ENCODE measurements around the gene CASZ1.

Gene CASZ1

DNA sequence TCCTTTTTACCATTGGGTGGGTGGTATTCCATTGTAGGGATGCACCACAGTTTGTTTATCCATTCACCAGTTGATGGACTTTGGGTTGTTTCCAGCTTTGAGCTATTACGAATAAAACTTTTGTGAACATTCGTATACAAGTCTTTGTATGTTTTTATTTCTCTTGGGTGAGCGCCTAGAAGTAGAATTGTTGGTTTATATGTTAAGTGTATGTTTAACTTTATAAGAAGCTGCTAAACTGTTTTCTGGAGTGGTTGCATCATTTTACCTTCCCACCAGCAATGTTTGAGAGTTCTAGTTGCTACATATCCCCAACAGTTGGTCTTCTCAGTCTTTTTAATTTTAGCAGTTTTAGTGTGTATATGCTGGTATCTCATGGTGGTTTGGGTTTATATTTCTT is 189.2 kb downstream of the CASZ1 start:
- H3K27me3 ChIP-seq (ENCODE audit: control insufficient read depth in 1 of 2, insufficient read depth in 1 of 2, low read length in 2 of 2), result no peaks in the 10 kb centered on the region
- H3K9me3 ChIP-seq (ENCODE audit: control insufficient read depth, low read length), result no peaks in the 10 kb centered on the region
- H3K14ac ChIP-seq (ENCODE audit: low read length in 2 of 2), result no peak overlapping the region
- no peak overlapping the region for H2AK5ac ChIP-seq (ENCODE audit: low read length, severe bottlenecking)
- WGBS, result 90% methylated on average over 3 of the region's 3 CpGs
- DNase-seq, result peak; percentile 8
- H3K36me3 ChIP-seq (ENCODE audit: control insufficient read depth in 1 of 2, insufficient read depth in 2 of 2, low read depth in 1 of 2, low read length in 2 of 2), result peaks cover 0 to 18% of the 10 kb centered on the region in 2 experiments
- no peak overlapping the region for H2BK120ac ChIP-seq (ENCODE audit: low read depth, low read length)
- no peak overlapping the region for H3K18ac ChIP-seq (ENCODE audit: low read depth in 1 of 2, low read length in 2 of 2)
- no peak overlapping the region for H3K9ac ChIP-seq (ENCODE audit: low read length)
- H2BK12ac ChIP-seq (ENCODE audit: low read length in 2 of 2), result no peak overlapping the region
- H2AFZ ChIP-seq (ENCODE audit: low read depth, low read length), result no peak overlapping the region
- no peak overlapping the region for H4K91ac ChIP-seq (ENCODE audit: low read length)
- peaks cover 16% of the 10 kb centered on the region for H3K79me1 ChIP-seq (replicated peaks; ENCODE audit: low read length, poor library complexity, severe bottlenecking)
- H4K8ac ChIP-seq (ENCODE audit: low read length), result no peak overlapping the region
- H3K4me1 ChIP-seq (ENCODE audit: control insufficient read depth, insufficient read depth, low read depth, low read length), result peaks cover 14% of the 10 kb centered on the region
- no peak overlapping the region for H2BK15ac ChIP-seq (ENCODE audit: low read depth, poor library complexity, severe bottlenecking)
- H3K27ac ChIP-seq (ENCODE audit: low read length, poor library complexity, severe bottlenecking), result no peak overlapping the region
- no peak overlapping the region for H3K4ac ChIP-seq (ENCODE audit: low read depth in 1 of 2, low read length in 2 of 2)
- no peak overlapping the region for H2BK5ac ChIP-seq (ENCODE audit: low read depth, low read length, poor library complexity, severe bottlenecking)
- no peak overlapping the region for H3K4me2 ChIP-seq (ENCODE audit: low read length, poor library complexity, severe bottlenecking)
- no peak overlapping the region for H3K23ac ChIP-seq (ENCODE audit: low read length in 2 of 2)
- H3K4me3 ChIP-seq (ENCODE audit: insufficient read depth in 1 of 2, low read depth in 1 of 2, low read length in 2 of 2), result no peak overlapping the region

GRCh38 chr1:10606064-10606463 is 190.4 kb downstream of the CASZ1 start:
- Histone ChIP-seq H3K4ac (ENCODE audit: low read depth in 1 of 2, low read length in 2 of 2) (no peak overlapping the region), H3K36me3 (ENCODE audit: control insufficient read depth in 1 of 2, insufficient read depth in 2 of 2, low read depth in 1 of 2, low read length in 2 of 2) (peaks cover 0 to 27% of the 10 kb centered on the region in 2 experiments), H3K27ac (ENCODE audit: low read length, poor library complexity, severe bottlenecking) (peak overlapping the region; percentile 85), H3K4me1 (ENCODE audit: control insufficient read depth, insufficient read depth, low read depth, low read length) (peaks cover 18% of the 10 kb centered on the region), H3K27me3 (ENCODE audit: control insufficient read depth in 1 of 2, insufficient read depth in 1 of 2, low read length in 2 of 2) (no peaks in the 10 kb centered on the region), H3K9me3 (ENCODE audit: control insufficient read depth, low read length) (no peaks in the 10 kb centered on the region), H3K14ac (ENCODE audit: low read length in 2 of 2) (no peak overlapping the region), H4K8ac (ENCODE audit: low read length) (no peak overlapping the region), H2BK15ac (ENCODE audit: low read depth, poor library complexity, severe bottlenecking) (no peak overlapping the region), H3K9ac (ENCODE audit: low read length) (no peak overlapping the region), H2BK120ac (ENCODE audit: low read depth, low read length) (no peak overlapping the region), H3K23ac (ENCODE audit: low read length in 2 of 2) (no peak overlapping the region), H2AK5ac (ENCODE audit: low read length, severe bottlenecking) (peak overlapping the region; percentile 39), H3K4me3 (ENCODE audit: insufficient read depth in 1 of 2, low read depth in 1 of 2, low read length in 2 of 2) (no peak overlapping the region), H2BK12ac (ENCODE audit: low read length in 2 of 2) (no peak overlapping the region), H2BK5ac (ENCODE audit: low read depth, low read length, poor library complexity, severe bottlenecking) (no peak overlapping the region), H3K18ac (ENCODE audit: low read depth in 1 of 2, low read length in 2 of 2) (no peak overlapping the region), H4K91ac (ENCODE audit: low read length) (no peak overlapping the region), H3K4me2 (ENCODE audit: low read length, poor library complexity, severe bottlenecking) (peak overlapping the region; percentile 31), H2AFZ (ENCODE audit: low read depth, low read length) (no peak overlapping the region), H3K79me1 (replicated peaks; ENCODE audit: low read length, poor library complexity, severe bottlenecking) (peaks cover 16% of the 10 kb centered on the region)
- WGBS, result 86% methylated on average over 7 of the region's 7 CpGs
- no peak for DNase-seq

GRCh38 chr1:10604966-10605365 is 191.5 kb downstream of the CASZ1 start:
- H3K4me3 ChIP-seq (ENCODE audit: insufficient read depth in 1 of 2, low read depth in 1 of 2, low read length in 2 of 2), result no peak overlapping the region
- no peak overlapping the region for H2BK15ac ChIP-seq (ENCODE audit: low read depth, poor library complexity, severe bottlenecking)
- peaks cover 0 to 27% of the 10 kb centered on the region in 2 experiments for H3K36me3 ChIP-seq (ENCODE audit: control insufficient read depth in 1 of 2, insufficient read depth in 2 of 2, low read depth in 1 of 2, low read length in 2 of 2)
- H3K4ac ChIP-seq (ENCODE audit: low read depth in 1 of 2, low read length in 2 of 2), result no peak overlapping the region
- H2BK5ac ChIP-seq (ENCODE audit: low read depth, low read length, poor library complexity, severe bottlenecking), result no peak overlapping the region
- H2BK120ac ChIP-seq (ENCODE audit: low read depth, low read length), result no peak overlapping the region
- no peak overlapping the region for H3K4me2 ChIP-seq (ENCODE audit: low read length, poor library complexity, severe bottlenecking)
- no peak for DNase-seq
- no peak overlapping the region for H4K8ac ChIP-seq (ENCODE audit: low read length)
- no peak overlapping the region for H3K27ac ChIP-seq (ENCODE audit: low read length, poor library complexity, severe bottlenecking)
- peaks cover 18% of the 10 kb centered on the region for H3K4me1 ChIP-seq (ENCODE audit: control insufficient read depth, insufficient read depth, low read depth, low read length)
- WGBS, result 98% methylated on average over 6 of the region's 7 CpGs
- H3K18ac ChIP-seq (ENCODE audit: low read depth in 1 of 2, low read length in 2 of 2), result no peak overlapping the region
- H4K91ac ChIP-seq (ENCODE audit: low read length), result no peak overlapping the region
- peaks cover 11% of the 10 kb centered on the region for H3K79me1 ChIP-seq (replicated peaks; ENCODE audit: low read length, poor library complexity, severe bottlenecking)
- H3K14ac ChIP-seq (ENCODE audit: low read length in 2 of 2), result no peak overlapping the region
- peak overlapping the region; percentile 4 for H2AK5ac ChIP-seq (ENCODE audit: low read length, severe bottlenecking)
- no peaks in the 10 kb centered on the region for H3K27me3 ChIP-seq (ENCODE audit: control insufficient read depth in 1 of 2, insufficient read depth in 1 of 2, low read length in 2 of 2)
- no peak overlapping the region for H3K9ac ChIP-seq (ENCODE audit: low read length)
- H2AFZ ChIP-seq (ENCODE audit: low read depth, low read length), result no peak overlapping the region
- no peaks in the 10 kb centered on the region for H3K9me3 ChIP-seq (ENCODE audit: control insufficient read depth, low read length)
- no peak overlapping the region for H2BK12ac ChIP-seq (ENCODE audit: low read length in 2 of 2)
- H3K23ac ChIP-seq (ENCODE audit: low read length in 2 of 2), result no peak overlapping the region

DNA sequence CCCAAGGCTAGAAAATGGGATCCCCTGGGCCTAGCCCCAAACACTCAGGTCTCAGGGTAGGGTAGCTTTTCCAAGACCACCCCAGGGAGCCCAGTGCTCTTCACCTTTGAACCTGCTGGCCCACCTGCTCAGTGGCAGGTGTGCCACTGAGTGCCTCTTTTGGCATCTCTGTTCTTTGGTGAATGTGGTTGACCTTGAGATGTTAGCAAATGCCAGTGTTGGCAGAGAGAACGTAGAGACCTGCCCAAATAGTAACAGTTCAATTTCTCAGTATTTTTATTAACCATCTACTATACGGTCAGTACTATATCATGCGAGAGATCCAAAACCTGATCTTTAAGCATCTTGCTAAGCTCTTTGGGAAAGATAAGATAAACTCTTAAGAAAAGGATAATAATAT is 193.5 kb downstream of the CASZ1 start:
- H2BK12ac ChIP-seq (ENCODE audit: low read length in 2 of 2), result no peak overlapping the region
- no peaks in the 10 kb centered on the region for H3K27me3 ChIP-seq (ENCODE audit: control insufficient read depth in 1 of 2, insufficient read depth in 1 of 2, low read length in 2 of 2)
- no peak overlapping the region for H3K23ac ChIP-seq (ENCODE audit: low read length in 2 of 2)
- H4K91ac ChIP-seq (ENCODE audit: low read length), result no peak overlapping the region
- WGBS, result no CpG with 5 or more reads among the region's 3 CpGs
- no peak overlapping the region for H3K9ac ChIP-seq (ENCODE audit: low read length)
- no peaks in the 10 kb centered on the region for H3K9me3 ChIP-seq (ENCODE audit: control insufficient read depth, low read length)
- H2BK15ac ChIP-seq (ENCODE audit: low read depth, poor library complexity, severe bottlenecking), result no peak overlapping the region
- peaks cover 0 to 27% of the 10 kb centered on the region in 2 experiments for H3K36me3 ChIP-seq (ENCODE audit: control insufficient read depth in 1 of 2, insufficient read depth in 2 of 2, low read depth in 1 of 2, low read length in 2 of 2)
- peaks cover 14% of the 10 kb centered on the region for H3K79me1 ChIP-seq (replicated peaks; ENCODE audit: low read length, poor library complexity, severe bottlenecking)
- no peak overlapping the region for H3K4ac ChIP-seq (ENCODE audit: low read depth in 1 of 2, low read length in 2 of 2)
- H4K8ac ChIP-seq (ENCODE audit: low read length), result no peak overlapping the region
- H2AK5ac ChIP-seq (ENCODE audit: low read length, severe bottlenecking), result peak overlapping the region; percentile 80
- no peak overlapping the region for H2BK120ac ChIP-seq (ENCODE audit: low read depth, low read length)
- no peak for DNase-seq
- peaks cover 27% of the 10 kb centered on the region for H3K4me1 ChIP-seq (ENCODE audit: control insufficient read depth, insufficient read depth, low read depth, low read length)
- H2BK5ac ChIP-seq (ENCODE audit: low read depth, low read length, poor library complexity, severe bottlenecking), result no peak overlapping the region
- no peak overlapping the region for H3K4me2 ChIP-seq (ENCODE audit: low read length, poor library complexity, severe bottlenecking)
- H3K14ac ChIP-seq (ENCODE audit: low read length in 2 of 2), result no peak overlapping the region
- no peak overlapping the region for H3K27ac ChIP-seq (ENCODE audit: low read length, poor library complexity, severe bottlenecking)
- H2AFZ ChIP-seq (ENCODE audit: low read depth, low read length), result no peak overlapping the region
- H3K4me3 ChIP-seq (ENCODE audit: insufficient read depth in 1 of 2, low read depth in 1 of 2, low read length in 2 of 2), result no peak overlapping the region
- no peak overlapping the region for H3K18ac ChIP-seq (ENCODE audit: low read depth in 1 of 2, low read length in 2 of 2)

Measured in mesenchymal stem cell (in vitro differentiated cells and primary cell).